GM18873 (cell line): ENCODE results near the gene CYB5R2.

Experiments used
- ATAC-seq: cut with Tn5 transposase; IDR thresholded peaks from one replicate; pipeline ENCODE4 v1.9.1; 2021; ENCODE audit warnings: mild to moderate bottlenecking, moderate library complexity, moderate number of reproducible peaks; ENCODE audit not compliant: unreplicated experiment, low FRiP score

The CYB5R2 gene

DNA sequence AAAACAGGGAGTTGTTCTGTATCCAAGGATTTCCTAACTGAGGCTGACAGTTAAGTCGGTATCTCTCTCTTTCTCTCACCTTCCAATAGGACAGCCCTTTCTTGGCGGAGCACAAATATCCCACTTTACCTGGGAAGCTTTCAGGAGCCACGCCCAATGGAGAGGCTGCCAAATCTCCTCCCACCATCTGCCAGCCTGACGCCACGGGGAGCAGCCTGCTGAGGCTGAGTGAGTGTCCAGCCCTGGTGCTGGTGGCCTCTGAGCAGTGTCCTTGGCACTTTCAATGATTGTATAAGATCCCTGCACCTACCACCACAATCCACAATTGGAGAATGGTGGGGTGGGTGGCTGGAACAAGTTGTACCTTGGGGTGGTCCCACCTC is 33.7 kb downstream of the CYB5R2 start:
- ATAC-seq = no peak

DNA sequence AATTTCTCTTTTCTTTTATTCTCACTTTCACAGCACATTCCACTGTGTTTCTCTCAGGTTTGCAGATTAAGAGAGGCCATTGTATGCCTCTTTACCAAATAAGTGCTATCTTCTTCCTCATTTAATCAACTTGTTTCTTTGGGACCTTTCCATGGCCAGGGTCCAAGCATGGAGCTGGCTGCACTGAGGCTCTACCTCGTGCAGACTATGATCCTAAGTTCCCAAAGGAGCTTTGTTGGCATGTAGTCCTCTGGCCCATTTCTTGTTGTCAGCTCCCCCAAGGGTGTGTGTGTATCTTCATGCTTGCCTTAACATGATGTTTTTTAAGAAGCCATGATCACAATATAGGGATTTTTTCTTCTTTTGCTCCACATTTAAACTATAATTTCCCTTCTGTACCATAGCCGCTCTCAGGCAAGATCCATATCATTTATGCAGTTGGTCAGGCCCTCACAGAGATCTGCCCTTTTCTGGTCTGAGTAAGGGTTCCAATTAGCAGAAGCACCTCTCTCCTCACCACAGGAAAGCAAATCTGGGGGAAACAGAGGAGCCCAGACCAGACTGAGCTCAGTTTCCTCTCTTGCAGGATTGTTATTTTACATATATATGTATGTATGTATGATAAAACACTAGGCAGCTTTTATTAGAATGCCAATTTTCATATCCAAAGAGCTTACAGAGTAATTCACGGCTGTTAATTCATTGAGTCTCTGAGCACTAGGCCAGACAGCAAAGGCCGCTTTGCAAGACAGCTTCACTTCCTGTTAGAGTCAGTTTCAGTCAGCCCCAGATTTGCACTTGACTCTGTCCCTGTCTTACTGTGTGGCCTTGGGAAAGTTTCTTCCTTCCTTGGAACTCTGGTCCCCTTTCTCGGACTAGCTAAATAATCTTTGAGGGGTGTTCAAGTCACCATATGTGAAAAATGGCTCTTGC is 34.3 kb downstream of the CYB5R2 start:
- peak; percentile 56 for ATAC-seq

DNA sequence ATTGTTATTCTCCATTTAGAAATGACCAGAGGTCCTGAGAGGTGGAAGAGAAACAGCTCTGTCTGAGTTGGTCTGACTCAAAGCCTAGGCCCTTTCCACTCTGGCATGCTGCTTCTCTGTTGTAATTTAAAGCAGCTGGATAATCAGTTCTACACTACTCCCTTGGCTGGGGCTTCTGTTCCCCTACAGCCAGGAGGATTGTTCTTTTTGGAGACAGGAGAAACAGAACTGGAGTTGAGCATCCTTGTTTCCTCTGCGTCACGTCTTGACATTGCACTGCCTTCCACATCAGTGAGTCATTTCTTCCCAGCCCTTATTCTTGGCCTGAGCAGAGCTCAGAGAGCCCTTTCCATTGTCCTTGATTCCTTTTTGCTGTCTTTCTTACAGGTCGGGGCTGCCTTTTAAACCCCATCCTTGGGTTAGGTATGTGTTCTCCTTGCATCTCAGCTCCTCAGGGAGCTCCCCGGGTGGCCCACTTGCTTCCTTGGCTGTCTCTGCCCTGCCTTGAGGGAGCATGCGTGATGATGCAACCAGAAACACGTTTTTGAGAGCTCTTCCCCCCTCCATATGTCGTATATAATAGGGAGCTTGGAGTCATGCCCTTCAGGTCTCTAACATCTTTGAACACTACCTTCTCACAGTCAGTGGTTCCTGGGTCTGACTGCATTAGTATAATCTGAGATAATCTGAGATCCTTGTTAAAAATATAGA is 35.7 kb downstream of the CYB5R2 start:
- no peak for ATAC-seq

DNA sequence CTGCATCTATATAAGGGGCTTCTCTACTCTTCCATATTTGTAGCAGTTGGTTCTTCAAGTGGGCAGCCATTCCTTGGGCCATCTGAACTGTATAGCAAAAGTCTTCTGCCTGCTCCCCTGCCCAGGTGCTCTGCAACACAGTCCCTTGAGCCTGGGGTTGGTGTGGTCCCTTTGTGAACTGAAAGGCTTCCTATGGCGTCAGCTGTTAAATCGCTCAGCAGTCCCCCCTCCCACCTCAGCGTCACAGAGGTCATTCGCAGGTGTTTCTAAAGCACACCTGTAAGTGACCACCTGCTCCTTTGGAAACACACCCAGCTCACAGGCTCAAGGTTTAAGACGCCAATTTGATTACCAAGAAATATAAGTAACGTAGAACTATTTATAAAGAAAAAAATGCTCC is 37.0 kb downstream of the CYB5R2 start:
- ATAC-seq = no peak

DNA sequence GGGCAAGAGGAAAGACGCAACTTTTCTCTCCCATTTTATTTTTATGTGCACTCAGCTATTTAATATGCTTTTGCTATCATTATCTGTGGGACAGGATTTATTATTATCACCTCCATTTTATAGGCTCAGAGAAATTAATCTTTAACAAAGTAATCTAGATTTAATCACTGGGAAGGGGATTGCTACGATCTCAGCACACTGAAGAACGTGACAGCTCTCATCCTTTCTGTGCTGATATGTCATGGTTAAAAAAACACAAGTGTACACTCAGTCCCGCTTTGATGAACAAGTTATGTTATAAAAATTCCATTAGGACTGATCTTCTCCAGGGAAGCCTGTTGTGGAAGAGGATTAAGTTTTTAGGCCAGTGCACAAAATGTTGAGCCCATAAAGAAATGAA is 37.6 kb downstream of the CYB5R2 start:
- no peak for ATAC-seq

DNA sequence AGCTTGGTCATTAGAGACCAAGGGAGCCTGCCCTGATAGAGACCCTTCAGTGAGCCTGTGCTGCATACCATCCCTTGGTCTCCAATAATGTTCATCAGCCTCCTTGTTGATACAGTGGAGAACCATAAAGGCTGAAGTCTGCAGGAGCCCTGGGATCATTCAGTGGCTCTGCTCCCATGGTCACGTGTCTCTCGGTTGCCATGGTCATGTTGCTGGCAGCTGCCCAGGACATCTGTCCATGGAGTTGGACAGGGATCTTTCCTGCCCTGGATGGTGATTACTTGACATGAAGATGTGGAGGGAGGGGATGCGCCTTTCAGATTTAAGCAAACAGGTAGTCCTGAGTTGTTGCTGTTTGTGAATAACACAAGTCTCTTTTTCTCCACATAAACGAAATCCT is 38.2 kb downstream of the CYB5R2 start:
- ATAC-seq = no peak

DNA sequence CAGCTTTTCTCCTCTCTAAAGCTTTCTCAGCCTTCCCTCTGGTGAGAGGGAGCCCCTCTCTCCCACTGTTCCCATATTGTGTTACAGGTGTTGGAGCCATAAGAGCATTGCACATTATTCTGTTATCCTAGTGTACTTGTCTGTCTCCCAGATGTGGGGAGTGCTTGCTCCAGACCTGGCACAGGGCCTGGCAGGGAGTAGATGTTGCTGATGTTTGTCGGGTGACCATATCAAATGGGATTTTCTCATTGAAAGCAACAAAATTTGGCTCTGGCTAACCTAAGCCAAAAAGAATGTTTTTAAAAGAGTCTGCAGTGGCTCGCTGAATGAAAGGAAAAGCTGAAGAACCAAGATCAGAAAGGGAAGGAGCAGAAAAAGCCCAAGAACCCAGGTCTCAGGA is 41.1 kb downstream of the CYB5R2 start:
- ATAC-seq = no peak

DNA sequence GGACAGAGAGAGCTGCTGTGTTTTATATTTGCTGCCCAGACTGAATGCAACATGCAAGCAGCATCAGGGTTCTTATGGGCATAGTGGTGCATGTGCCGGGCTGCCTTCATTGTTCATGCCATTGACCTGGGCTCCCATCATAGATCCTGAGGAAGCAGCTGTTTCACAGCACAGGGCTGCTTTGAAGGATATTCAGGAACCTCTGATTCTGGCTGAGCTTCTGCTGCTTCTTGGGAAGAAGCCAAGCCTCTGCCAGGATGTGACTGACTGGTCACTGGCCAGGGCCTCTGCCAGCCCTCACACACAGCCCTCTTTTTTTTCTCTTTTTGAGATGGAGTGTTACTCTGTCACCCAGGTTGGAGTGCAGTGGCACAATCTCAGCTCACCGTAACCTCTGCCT is 43.3 kb downstream of the CYB5R2 start:
- ATAC-seq = no peak

DNA sequence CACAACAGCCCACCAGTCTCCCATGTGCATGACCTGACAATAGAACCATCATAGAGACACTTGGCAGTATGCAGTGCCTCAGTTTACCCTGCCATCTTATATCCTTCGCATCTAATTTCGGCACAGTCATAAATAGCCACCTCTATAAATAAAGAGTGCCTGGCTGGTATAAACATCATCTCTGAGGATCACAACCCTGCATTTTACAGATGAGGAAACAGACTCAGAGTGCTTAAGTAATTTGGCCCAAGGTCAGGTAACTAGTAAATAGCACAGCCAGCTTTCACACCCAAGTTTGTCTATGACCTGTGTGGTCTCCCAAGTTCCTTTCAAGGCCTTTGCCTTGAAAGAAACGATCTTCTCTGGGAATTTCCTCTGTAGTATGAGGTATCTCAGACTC is 44.6 kb downstream of the CYB5R2 start:
- ATAC-seq = no peak

DNA sequence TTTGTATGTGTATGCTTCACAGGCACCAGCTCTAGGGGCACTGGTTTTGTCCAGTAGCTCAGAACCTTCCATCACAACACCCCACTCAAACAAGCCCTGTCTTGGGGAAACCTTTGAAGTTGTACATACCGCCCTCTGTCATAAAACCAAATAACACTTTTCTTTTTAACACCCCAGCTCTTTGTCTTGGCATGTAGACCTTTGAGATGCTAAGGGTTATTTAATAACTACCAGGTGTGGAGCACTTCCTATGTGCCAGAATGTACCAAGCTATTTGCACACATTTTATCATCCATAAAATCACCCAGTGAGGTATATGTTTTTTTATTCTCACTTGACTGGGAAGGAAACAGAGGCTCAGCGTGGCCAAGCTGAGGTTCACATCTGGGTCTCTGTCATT is 50.6 kb downstream of the CYB5R2 start:
- no peak for ATAC-seq

DNA sequence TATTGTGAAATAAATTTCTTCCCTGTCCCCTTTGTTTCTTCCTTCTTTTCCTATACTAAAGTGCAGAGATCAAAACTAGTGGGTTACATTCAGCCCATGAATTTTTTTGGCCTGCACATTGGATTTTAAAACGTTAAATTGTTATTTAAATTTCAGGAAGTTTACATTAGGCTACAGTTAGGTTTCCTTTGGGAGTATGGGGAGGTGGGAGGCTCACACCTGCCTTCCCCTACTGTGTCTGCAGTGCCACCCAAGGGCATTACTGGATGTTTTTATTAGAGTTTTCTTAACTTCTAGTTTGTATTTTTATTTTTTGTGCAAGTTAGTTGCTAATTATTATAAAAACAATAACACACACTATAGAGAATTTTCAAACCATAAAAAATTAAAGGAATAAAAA is 51.7 kb downstream of the CYB5R2 start:
- ATAC-seq = no peak

DNA sequence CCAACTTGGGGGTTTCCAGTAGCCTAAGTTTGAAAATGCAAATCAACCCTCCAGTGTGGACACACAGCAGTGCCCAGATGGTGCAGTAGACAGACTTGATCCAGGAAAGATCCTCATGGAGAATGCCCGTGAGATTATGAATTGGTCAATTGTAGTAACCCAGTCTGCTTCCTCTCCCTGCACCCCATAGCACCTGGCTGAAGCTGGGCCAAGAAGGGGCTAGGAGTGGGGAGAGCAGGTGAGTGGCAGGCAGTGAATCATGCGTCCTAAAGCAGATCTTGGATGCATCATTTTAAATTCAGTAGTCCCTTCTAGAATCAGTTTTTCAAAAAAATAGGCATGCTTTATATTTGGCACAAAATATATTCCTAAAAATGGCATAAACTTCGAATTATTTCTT is 52.2 kb downstream of the CYB5R2 start:
- ATAC-seq = no peak

DNA sequence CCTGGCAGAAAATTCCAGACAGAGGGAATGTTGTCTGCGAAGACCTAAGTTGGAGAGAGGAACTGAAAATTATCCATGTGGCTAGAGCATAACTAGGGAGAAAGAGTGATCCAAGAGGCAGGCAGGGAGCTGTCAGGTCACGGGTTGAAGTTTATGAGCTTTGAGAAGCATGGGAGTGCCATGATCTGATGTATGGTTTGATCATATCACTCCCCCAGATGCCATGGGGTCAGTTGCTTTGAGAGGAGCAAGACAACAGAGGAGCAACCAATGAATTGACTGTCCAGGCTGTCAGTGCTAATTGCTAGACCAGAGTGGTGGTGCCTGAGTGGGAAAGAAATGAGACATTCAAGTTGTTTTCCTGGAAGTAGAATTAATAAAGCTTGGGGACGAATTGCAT is 54.0 kb downstream of the CYB5R2 start:
- no peak for ATAC-seq

DNA sequence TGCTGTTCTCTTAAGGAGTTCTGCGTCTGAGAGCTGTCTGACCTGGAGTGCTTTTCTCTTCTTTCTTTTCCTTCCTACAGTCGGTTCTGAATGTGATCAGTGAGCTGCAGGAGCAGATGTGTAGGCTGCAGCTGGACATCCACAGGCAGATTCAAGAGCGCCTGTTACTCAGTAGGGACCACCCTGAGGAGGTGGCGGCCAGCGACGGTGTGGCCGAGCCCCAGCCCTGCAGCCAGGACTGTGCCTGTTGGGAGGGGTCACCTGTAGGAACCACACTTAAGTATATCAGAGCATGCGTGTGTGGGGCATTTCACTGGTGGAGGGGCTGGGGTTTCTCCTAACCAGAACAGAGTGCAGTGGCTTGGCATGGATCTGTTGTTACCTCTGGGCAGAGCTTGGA is 56.3 kb downstream of the CYB5R2 start:
- ATAC-seq = no peak
